ENCODE data around the gene SAMHD1.

DNA sequence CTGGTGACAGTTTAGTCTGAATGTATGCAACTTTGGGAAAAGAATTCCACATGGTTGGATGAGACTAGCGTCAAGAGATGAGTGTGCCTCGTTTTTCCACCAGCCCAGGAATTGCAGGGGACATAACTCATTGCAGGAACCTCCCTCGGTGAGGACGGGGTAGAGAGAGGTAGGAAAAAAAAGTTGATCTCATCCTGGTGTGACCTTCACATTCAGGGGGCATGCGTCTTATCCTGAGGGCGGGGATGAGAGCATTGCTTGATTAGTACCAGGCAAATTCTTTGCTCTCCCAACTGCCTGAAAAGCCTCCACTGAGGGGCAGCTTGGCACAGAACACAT is 63.8 kb downstream of the SAMHD1 start:
- TF ChIP-seq, protein P1, sequence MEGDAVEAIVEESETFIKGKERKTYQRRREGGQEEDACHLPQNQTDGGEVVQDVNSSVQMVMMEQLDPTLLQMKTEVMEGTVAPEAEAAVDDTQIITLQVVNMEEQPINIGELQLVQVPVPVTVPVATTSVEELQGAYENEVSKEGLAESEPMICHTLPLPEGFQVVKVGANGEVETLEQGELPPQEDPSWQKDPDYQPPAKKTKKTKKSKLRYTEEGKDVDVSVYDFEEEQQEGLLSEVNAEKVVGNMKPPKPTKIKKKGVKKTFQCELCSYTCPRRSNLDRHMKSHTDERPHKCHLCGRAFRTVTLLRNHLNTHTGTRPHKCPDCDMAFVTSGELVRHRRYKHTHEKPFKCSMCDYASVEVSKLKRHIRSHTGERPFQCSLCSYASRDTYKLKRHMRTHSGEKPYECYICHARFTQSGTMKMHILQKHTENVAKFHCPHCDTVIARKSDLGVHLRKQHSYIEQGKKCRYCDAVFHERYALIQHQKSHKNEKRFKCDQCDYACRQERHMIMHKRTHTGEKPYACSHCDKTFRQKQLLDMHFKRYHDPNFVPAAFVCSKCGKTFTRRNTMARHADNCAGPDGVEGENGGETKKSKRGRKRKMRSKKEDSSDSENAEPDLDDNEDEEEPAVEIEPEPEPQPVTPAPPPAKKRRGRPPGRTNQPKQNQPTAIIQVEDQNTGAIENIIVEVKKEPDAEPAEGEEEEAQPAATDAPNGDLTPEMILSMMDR (IDR thresholded peaks at IDR 0.05; ENCODE audit: low read length) = no peak
- no peak for TF ChIP-seq EZH2 (IDR thresholded peaks at IDR 0.05; ENCODE audit: borderline replicate concordance, low read length)
